IMR-90 (cell line): ENCODE data around the gene ROBO3.

Experiments used
- BHLHE40 ChIP-seq: fragments of 150-350 bp; IDR thresholded peaks from 2 replicates; pipeline ENCODE4 v1.6.1; 2016; ENCODE audit warnings: mild to moderate bottlenecking, low read depth, low read length
- CEBPB ChIP-seq: IDR thresholded peaks from 2 replicates; pipeline ENCODE4 v1.6.1; 2012; ENCODE audit warnings: low read depth, low read length, improper control_type of control experiment
- CHD1 ChIP-seq: IDR thresholded peaks from 2 replicates; pipeline ENCODE4 v1.6.1; 2012; ENCODE audit warnings: low read depth, low read length, improper control_type of control experiment
- MXI1 ChIP-seq: IDR thresholded peaks from 2 replicates; pipeline ENCODE4 v1.6.1; 2012; ENCODE audit warnings: low read depth, mild to moderate bottlenecking, low read length, moderate library complexity, borderline replicate concordance
- POLR2A ChIP-seq: IDR thresholded peaks from 2 replicates; pipeline ENCODE4 v1.6.1; 2012; ENCODE audit warnings: mild to moderate bottlenecking, low read depth, low read length
- RAD21 ChIP-seq: IDR thresholded peaks from 2 replicates; pipeline ENCODE4 v1.6.1; 2012; ENCODE audit warnings: low read length, improper control_type of control experiment
- RCOR1 ChIP-seq: IDR thresholded peaks from 2 replicates; pipeline ENCODE4 v1.6.1; 2012; ENCODE audit warnings: mild to moderate bottlenecking, low read length, improper control_type of control experiment; ENCODE audit not compliant: insufficient replicate concordance
- RFX5 ChIP-seq: IDR thresholded peaks from 2 replicates; pipeline ENCODE4 v1.8.0; 2012; ENCODE audit warnings: low read depth, mild to moderate bottlenecking, low read length, moderate library complexity
- TF ChIP-seq, protein P1 (sequence below): conservative IDR thresholded peaks from 2 replicates; pipeline ENCODE4 v1.5.1; 2012; ENCODE audit warnings: mild to moderate bottlenecking, low read depth, low read length, improper control_type of control experiment
- TF ChIP-seq, protein P2 (sequence below): fragments of 150-350 bp; IDR thresholded peaks from 2 replicates; pipeline ENCODE4 v1.6.1; 2017; ENCODE audit warnings: mild to moderate bottlenecking, antibody characterized with exemption, low read length, low read depth

DNA sequence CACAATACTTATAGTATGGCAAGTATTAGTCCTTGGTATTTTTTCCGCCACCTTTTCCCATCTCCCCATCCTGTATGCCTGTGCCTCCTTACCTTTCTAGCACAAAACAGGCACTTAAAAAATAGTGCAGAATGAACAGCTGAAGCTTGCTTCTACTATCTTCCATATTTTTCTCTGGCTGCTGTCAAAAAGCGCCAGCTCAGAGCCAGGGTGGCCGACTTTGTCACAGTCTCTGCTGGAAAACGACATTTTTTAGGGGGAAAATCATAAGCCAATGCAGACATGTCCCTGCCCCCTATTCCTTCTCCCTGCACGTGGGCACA, 26.5 kb upstream of the ROBO3 start:
- TF ChIP-seq, protein P1, sequence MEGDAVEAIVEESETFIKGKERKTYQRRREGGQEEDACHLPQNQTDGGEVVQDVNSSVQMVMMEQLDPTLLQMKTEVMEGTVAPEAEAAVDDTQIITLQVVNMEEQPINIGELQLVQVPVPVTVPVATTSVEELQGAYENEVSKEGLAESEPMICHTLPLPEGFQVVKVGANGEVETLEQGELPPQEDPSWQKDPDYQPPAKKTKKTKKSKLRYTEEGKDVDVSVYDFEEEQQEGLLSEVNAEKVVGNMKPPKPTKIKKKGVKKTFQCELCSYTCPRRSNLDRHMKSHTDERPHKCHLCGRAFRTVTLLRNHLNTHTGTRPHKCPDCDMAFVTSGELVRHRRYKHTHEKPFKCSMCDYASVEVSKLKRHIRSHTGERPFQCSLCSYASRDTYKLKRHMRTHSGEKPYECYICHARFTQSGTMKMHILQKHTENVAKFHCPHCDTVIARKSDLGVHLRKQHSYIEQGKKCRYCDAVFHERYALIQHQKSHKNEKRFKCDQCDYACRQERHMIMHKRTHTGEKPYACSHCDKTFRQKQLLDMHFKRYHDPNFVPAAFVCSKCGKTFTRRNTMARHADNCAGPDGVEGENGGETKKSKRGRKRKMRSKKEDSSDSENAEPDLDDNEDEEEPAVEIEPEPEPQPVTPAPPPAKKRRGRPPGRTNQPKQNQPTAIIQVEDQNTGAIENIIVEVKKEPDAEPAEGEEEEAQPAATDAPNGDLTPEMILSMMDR = no peak
- TF ChIP-seq POLR2A (no peak), MXI1 (no peak), RCOR1 (no peak), CEBPB (no peak), BHLHE40 (no peak), RAD21 (no peak), RFX5 (no peak), CHD1 (no peak)
- TF ChIP-seq, protein P2, sequence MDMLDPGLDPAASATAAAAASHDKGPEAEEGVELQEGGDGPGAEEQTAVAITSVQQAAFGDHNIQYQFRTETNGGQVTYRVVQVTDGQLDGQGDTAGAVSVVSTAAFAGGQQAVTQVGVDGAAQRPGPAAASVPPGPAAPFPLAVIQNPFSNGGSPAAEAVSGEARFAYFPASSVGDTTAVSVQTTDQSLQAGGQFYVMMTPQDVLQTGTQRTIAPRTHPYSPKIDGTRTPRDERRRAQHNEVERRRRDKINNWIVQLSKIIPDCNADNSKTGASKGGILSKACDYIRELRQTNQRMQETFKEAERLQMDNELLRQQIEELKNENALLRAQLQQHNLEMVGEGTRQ = no peak
